GM12892 (cell line): ENCODE data around the gene TMEM238.
"Not testable (repeated sequence)": the region's sequence is repeated elsewhere in the genome, so short reads cannot be mapped to it uniquely, and the experiment has no call there.

Source experiments
- DNase-seq: peaks from one replicate; pipeline ENCODE4 v3.0.0; 2011; ENCODE audit not compliant: insufficient read length
- FAIRE-seq: peaks from 2 replicates; lab custom pipeline; 2011; peaks lifted over from hg19 to GRCh38; lab: Jason Lieb, UNC
- POLR2A ChIP-seq: IDR thresholded peaks from 2 replicates; pipeline ENCODE4 v1.6.1; 2011; ENCODE audit warnings: low read depth, low read length, control low read depth
- POLR2AphosphoS5 ChIP-seq: IDR thresholded peaks from 2 replicates; pipeline ENCODE4 v1.6.1; 2011; ENCODE audit warnings: low read depth, low read length, control low read depth
- TAF1 ChIP-seq: IDR thresholded peaks from 2 replicates; pipeline ENCODE4 v1.6.1; 2011; ENCODE audit warnings: low read depth, mild to moderate bottlenecking, control low read depth, low read length, borderline replicate concordance

TMEM238 gene

DNA sequence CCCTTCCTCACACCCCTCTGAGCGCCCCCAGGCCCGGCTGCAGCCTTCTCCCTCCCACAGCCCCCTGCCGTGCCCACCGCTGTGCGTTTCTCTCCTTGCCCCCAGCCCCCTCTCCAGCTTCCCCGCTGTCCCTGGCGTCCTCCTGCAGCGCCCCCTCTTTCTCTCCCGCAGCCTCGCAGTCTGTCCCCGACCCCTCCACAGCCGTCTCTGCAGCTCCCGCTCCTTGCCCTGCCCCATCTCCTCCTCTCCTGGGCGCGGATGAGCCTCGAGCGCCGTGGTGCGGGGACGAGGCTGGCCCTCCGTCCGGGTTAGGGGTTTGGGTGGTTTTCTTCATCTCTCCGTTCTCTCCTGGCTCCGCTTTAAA is 43.3 kb downstream of the TMEM238 start:
- FAIRE-seq (no peak), DNase-seq (no peak)
- TF ChIP-seq POLR2AphosphoS5 (no peak), TAF1 (no peak), POLR2A (no peak)

- no peak for TF ChIP-seq POLR2AphosphoS5
- peak; percentile 70 for TF ChIP-seq POLR2A
- TF ChIP-seq TAF1, result no peak
- FAIRE-seq (peak; percentile 42), DNase-seq (no peak)
These were observed 44.0 kb downstream of the TMEM238 start for GRCh38 chr19:55339889-55340783.

- FAIRE-seq, result peak; percentile 100
- TF ChIP-seq POLR2AphosphoS5 (no peak), TAF1 (no peak), POLR2A (no peak)
- DNase-seq, result peak; percentile 98
These were observed 44.8 kb downstream of the TMEM238 start, which contains the start of gene KMT5C for GRCh38 chr19:55339105-55339888. Gene KMT5C, plus strand, starts transcription at chr19:55339876. Its CDS starts 2,061 bp downstream, at chr19:55341937.

- no peak for FAIRE-seq
- DNase-seq, result no peak
- TF ChIP-seq TAF1, result no peak
- no peak for TF ChIP-seq POLR2A
- TF ChIP-seq POLR2AphosphoS5, result no peak
These were observed 48.0 kb downstream of the TMEM238 start for GRCh38 chr19:55336101-55336500.

GRCh38 chr19:55333870-55334269 is 50.2 kb downstream of the TMEM238 start:
- no peak for DNase-seq
- FAIRE-seq, result no peak
- TF ChIP-seq POLR2A (no peak), TAF1 (no peak), POLR2AphosphoS5 (no peak)

DNA sequence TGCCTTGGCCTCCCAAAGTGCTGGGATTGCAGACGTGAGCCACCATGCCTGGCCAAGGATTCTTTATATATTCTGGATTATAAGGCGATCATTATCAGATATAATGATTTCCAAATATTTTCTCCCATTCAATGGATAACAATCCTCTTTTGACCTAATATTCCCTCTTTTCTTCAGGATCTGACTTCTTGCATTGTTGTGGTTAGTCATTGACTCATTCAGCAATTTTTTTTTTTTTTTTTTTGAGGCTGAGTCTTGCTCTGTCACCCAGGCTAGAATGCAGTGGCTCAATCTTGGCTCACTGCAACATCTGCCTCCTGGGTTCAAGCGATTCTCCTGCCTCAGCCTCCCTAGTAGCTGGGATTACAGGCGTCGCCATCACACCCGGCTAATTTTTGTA is 54.3 kb downstream of the TMEM238 start:
- not testable (repeated sequence) for DNase-seq, FAIRE-seq
